Mucosa of descending colon (tissue), 3 donors: ENCODE measurements around the gene REM1. TPM values are rescaled to one million over a fixed set of nuclear protein-coding genes. Genes with fewer than 3 reads are reported as not detected.
"Not testable (repeated sequence)": the region's sequence is repeated elsewhere in the genome, so short reads cannot be mapped to it uniquely, and the experiment has no call there.

Experiments used
- ATAC-seq: fragments of 200-7000 bp; cut with Tn5 transposase; one replicate; pipeline ENCODE4 v1.9.1; 2020; ENCODE audit warnings: mild to moderate bottlenecking, moderate library complexity
- DNase-seq, 3 donors: peaks; one replicate each; pipeline ENCODE4 v3.0.0-alpha.2; 2020
- H3K36me3 ChIP-seq: fragments of 200-600 bp; one replicate; pipeline ENCODE4 v1.8.0; 2021; ENCODE audit warnings: low read depth, mild to moderate bottlenecking
- H3K4me1 ChIP-seq: fragments of 200-600 bp; one replicate; pipeline ENCODE4 v1.8.0; 2021; ENCODE audit warnings: low read depth, mild to moderate bottlenecking
- H3K4me3 ChIP-seq: fragments of 200-600 bp; one replicate; pipeline ENCODE4 v1.8.0; 2021; ENCODE audit warnings: mild to moderate bottlenecking
- H3K9me3 ChIP-seq: fragments of 200-600 bp; one replicate; pipeline ENCODE4 v1.8.0; 2021; ENCODE audit warnings: mild to moderate bottlenecking
- intact Hi-C, 2 donors: fragments of 100-400 bp; cut with DNase I in 1 of 2; cut with micrococcal nuclease in 1 of 2; formaldehyde crosslinking; loops; one replicate each; pipeline versions ENCODE4 v1.11.0 to v1.11.1; 2022; cut with DNase I, micrococcal nuclease
- total RNA-seq, 3 donors: library from RNA; stranded (reverse); fragmentation: NEBNext Ultra II Directional in 2 of 3; extraction: Animal tissue kit (Norgen Biotek cat#: 25700) in 2 of 3; gene quantifications; one replicate each; pipeline versions ENCODE4 v1.2.1 to v1.2.4, GENCODE V29; 2021 to 2023
- TF ChIP-seq, protein P1 (sequence below): fragments of 200-600 bp; IDR thresholded peaks from one replicate; pipeline ENCODE4 v1.8.0; 2022; ENCODE audit warnings: antibody characterized with exemption, mild to moderate bottlenecking
- donor health status: DM: no; HTN: no; CAD: no; lungs with moderate emphysema.
- donor health status: DM: no; HTN: no; CAD: no.
- donor health status: DM: no; HTN: yes; CAD: no.

The REM1 gene
- total RNA-seq, 3 donors from 2014 or later = 0.46 to 3.5 (median 1.2) TPM

DNA sequence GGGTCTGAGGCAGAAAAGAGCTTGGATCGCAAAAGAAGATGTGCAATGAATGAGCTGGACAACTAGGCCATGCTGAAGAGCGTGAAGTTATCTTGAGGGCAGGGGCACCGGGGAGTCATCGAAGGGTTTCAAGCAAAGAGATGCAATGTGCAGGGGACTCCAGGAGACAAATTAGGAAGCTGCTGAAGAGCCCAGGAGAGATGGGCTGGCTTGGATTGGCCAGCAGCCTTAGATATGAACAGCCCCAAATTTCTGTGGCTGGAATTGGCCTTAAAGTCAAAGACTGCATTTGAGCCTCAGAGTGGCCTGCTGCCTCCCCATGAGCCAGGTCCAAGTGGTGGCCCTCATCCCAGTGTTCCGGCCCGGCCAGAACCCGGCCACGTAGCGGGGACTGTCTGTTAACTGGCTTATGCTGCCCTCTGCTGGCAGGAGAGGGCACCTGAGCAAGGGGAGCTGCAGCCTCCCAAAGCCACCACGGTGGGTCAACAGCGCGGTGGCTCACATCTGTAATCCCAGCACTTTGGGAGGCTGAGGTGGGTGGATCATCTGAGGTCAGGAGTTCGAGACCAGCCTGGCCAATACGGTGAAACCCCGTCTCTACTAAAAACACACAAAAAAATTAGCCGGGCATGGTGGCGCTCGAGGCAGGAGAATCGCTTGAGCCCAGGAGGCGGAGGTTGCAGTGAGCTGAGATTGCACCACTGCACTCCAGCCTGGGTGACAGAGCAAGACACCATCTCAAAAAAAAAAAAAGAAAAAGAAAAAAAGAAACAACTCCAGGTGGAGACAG, 28.0 kb downstream of the REM1 start:
- intact Hi-C loops = loop anchor here in 1 of 2 donors (5.0 kb wide), 1 partner anchor 41 kb away; no protein-coding TSS in a partner anchor
- ATAC-seq (peak; percentile 97), DNase-seq (peak; percentile 74 to 87 (median 81))
- TF ChIP-seq, protein P1, sequence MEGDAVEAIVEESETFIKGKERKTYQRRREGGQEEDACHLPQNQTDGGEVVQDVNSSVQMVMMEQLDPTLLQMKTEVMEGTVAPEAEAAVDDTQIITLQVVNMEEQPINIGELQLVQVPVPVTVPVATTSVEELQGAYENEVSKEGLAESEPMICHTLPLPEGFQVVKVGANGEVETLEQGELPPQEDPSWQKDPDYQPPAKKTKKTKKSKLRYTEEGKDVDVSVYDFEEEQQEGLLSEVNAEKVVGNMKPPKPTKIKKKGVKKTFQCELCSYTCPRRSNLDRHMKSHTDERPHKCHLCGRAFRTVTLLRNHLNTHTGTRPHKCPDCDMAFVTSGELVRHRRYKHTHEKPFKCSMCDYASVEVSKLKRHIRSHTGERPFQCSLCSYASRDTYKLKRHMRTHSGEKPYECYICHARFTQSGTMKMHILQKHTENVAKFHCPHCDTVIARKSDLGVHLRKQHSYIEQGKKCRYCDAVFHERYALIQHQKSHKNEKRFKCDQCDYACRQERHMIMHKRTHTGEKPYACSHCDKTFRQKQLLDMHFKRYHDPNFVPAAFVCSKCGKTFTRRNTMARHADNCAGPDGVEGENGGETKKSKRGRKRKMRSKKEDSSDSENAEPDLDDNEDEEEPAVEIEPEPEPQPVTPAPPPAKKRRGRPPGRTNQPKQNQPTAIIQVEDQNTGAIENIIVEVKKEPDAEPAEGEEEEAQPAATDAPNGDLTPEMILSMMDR = peak; percentile 85
- not testable (repeated sequence) for H3K9me3 ChIP-seq, H3K4me3 ChIP-seq, H3K36me3 ChIP-seq, H3K4me1 ChIP-seq

DNA sequence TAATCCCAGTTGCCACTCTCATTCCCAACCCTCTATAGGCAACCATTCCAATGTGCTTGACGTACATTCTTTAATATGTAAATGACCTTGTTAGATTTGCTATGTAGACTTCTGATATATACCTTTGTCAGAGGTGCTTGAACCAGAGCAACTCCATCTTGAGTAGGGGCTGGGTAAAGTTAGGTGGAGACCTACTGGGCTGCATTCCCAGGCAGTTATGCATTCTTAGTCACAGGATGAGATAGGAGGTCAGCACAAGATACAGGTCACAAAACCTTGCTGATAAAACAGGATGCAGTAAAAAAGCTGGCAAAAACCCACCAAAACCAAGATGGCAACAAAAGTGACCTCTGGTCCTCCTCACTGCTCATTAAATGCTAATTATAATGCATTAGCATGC, 30.8 kb downstream of the REM1 start:
- DNase-seq (no peak), ATAC-seq (no peak)
- Histone ChIP-seq H3K4me1 (no peaks in the 10 kb centered on the region), H3K36me3 (no peaks in the 10 kb centered on the region), H3K9me3 (peaks cover 2% of the 10 kb centered on the region), H3K4me3 (no peak overlapping the region)
- intact Hi-C loops = no loop called here
- TF ChIP-seq, protein P1 = no peak

DNA sequence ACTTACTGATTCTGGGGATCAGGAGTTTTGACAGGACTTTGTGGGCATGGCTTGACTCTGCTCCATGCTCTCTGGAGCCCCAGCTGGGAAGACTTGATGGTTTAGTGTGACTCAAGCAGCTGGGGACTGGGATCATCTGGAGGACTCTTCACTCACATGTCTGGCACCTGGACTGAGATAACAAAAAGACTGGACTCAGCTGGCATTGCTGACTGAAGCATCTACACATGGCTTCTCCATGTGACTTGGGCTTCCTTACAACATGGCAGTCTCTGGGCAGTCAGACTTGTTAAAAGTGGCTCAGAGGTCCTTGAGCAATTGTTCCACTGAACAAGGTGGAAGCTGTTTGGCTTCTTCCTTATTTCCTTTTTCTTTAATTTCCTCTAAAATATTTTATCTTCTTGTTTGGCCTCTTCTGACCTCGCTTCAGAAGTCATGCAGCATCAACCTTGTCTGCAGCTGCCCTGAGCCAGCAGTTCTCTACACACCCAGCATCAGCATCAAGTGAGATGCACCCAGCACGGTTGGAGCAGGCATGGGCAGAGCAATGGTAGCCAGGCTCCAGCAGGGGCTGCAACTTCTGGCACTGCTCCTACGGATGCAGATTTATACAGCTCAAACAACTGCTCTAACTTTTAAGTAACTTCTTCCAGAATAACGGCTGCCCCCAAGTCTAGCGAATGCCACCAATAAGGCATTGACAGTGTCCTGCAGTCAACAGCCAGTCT, 33.6 kb downstream of the REM1 start:
- intact Hi-C loops = no loop called here
- Histone ChIP-seq H3K9me3 (peaks cover 2% of the 10 kb centered on the region), H3K36me3 (no peaks in the 10 kb centered on the region), H3K4me3 (no peak overlapping the region), H3K4me1 (no peaks in the 10 kb centered on the region)
- TF ChIP-seq, protein P1 = no peak
- DNase-seq = no peak
- ATAC-seq = no peak

DNA sequence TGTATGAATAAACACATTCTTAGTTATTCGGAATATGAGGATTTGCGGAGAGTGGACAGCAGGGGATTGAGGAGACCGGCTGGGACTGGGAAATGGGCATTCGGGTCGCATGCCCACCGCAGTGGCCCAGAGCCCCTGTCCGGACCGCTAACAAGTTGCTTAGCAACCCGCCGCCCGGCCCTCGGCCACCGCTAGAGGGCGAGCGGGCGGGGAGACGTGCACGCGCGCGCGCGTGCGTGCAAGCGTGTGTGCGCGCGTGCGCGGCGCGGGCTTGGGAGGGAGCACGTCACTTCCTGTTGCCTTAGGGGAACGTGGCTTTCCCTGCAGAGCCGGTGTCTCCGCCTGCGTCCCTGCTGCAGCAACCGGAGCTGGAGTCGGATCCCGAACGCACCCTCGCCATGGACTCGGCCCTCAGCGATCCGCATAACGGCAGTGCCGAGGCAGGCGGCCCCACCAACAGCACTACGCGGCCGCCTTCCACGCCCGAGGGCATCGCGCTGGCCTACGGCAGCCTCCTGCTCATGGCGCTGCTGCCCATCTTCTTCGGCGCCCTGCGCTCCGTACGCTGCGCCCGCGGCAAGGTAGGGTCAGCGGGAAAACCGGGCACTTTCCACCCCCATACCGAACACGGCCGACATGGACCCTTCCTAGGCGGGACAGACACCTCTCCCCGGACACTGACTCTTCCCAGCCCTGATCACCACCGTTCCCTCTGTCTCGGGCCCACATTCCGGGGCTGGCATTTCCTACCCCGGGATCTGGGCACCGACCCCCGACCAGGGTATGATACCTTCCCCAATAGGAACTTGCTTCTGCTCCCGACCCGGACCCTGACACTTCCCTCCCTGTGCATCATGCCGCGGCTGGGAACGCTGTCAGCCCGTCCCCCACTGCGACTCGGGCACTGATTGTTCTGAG, 39.3 kb downstream of the REM1 start, which contains the start of gene HM13:
Gene HM13, plus strand, starts transcription at position 289 of the 918 bp plus-strand sequence. Its CDS starts 110 bp downstream, at position 399.
- Histone ChIP-seq H3K4me3 (peak within 1 kb of the TSS; percentile 56), H3K4me1 (peaks cover 28% of the 10 kb centered on the region), H3K36me3 (no peaks in the 10 kb centered on the region), H3K9me3 (no peaks in the 10 kb centered on the region)
- TF ChIP-seq, protein P1 = peak; percentile 97
- intact Hi-C loops = no loop called here
- DNase-seq (peak; percentile 93 to 95 (median 93)), ATAC-seq (peak; percentile 99)
